Effector CD4-positive, alpha-beta T cell (primary cell): Measurements from ENCODE around the gene FRY.

Experiments
- DNase-seq: peaks from one replicate; pipeline ENCODE4 v3.0.0-alpha.2; 2020

FRY gene

DNA sequence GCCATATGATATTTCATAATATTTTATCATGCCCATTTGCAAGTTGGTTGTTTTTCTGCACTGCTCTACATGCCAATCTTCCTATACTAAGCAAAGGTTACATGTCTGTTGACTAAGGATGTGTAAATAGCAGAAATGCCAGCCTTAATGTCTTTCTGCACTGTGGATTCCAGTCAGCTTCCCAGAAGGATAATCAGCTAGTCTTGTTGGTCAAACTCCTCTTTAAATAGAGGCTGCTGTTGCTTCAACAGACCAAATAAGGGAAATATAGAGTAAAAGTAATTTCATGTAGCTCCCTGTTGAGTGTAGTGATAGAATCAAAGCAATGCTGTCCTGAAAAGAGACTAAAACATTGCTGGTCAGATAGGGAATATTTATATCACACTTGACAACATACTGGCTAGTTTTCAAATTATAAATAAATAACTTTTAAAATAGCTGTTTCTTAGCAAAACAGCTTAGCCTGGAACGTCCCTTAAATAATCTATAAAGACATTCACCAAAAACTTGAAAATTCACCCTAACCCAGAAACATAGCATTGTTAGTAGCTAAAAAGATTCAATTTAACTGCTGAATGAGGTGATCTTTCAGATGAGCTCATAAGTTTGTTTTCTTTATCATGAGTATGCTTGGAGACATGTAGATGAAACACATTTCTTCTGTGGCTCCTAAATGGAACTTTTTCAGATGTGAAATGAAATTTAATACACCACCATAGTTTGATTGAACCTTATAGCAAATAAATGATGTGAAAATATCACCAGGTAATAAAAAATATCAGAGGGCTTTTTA is 56.6 kb downstream of the FRY start:
- no peak for DNase-seq

DNA sequence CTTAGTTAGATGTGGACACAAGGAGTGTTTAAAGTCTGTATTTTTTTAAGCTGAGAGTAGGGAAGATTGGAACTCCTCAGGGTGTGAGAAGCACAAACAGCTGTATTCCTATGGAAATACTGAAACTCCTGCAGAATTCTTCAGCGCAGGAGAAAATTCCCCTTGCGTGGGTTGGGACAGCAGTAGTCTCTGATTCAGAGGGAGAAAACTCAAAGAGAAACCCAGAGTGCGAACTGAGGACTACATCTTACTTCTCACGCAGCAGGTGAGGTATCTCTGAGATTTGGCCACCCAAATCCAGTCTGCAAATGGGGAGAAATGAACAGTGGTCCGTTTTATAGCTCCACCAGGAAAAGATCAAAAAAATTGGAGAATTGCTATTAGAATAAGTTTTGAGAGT is 60.9 kb downstream of the FRY start:
- no peak for DNase-seq

DNA sequence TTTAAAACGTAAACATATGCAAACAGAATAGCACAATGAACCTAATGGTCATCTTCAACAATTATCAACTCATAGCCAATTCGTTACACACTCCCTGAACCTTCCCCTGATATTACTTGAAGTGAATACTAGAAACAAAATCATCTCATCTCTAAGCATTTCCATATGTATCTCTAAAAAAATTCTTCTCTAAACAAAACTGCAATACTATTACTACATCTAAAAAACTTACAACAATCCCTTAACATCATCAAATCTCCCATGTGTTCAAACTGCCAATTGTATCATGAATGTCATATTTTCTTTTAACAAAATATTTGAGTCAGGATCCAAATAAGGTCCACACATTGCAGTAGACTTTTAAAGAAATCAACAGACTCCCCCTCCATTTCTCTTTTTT is 61.4 kb downstream of the FRY start:
- DNase-seq: no peak

DNA sequence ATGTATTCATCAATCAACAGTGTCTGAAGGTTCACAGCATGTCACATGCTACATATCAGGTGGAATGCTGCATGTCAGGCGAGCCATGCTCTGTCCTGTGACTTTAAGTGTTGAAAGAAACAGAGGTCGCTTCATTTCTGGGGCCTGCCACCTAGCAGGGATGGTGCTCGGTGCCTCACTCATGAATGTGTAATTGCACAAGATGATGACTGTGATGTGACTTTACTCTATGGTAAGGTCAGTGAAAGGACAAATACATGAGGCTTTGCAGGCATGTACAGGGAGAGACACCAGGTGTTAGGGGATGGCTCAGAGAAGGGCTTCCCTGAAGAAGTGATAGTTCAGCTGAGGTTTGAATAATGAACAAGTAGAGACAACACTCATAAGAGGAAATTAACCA is 66.7 kb downstream of the FRY start:
- no peak for DNase-seq

DNA sequence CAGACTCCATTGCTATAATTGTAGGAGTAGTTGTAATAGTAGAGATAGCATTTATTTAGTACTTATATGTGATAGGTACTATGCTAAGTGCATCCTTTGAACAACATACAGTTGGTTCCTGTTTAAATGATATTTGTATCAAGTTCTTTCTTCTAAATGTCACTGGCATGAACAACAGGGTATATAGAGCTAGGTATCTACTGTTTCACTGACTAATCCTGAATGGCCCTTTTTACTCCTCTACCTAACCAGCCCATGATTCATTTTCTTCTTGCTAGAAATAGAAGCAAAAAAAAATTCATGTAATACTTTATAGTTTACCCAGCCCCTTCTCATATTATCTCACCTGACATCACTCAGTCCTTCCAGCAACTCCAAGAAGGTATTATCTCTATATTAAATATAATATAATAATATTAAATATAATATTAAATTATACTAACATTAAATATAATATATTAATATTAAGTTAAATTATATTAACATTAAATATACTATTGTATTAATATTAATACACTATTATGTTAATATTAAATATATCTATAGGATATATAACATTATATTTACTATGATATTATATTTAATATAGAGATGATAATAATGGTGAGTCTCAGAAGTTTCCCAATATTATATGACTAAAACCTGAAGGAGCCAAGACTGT is 74.2 kb downstream of the FRY start:
- DNase-seq: no peak

DNA sequence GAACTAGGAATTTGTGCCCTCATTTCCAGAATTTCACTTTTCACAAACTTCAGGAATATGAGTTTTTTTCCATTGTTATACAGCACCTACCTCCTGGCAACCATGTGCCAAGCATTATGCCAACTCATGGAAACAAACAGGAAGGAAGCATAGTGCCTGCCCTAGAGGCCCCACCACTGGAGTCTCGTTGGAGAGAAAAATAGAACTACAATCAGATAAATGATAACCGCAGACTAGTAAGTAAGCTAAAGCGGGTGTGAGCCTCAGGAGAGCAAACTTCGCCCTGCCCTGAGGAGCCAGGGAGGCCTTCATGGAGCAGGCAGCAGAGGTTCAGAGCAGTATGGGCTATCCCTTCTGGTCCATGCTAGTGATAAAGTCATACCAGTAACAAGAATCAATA is 75.9 kb downstream of the FRY start:
- DNase-seq: no peak

DNA sequence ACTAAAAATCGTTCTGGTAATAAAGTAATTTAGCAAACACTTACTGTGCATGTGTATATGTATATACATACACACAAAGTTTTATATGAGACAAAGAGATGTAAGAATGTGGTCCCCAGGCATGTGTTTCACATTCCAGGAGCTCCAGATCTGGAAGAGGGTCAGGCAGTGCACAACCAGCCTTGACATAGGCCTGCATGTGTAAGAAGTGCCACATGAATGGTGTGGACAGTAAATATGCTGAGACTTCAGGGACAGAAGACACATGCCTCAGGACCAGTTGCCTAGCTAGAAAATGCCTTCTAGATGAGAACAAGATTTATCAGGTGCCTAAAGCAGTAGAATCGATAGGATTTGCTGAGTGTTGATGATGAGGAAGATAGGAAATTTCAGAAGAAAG is 76.4 kb downstream of the FRY start:
- DNase-seq: no peak

DNA sequence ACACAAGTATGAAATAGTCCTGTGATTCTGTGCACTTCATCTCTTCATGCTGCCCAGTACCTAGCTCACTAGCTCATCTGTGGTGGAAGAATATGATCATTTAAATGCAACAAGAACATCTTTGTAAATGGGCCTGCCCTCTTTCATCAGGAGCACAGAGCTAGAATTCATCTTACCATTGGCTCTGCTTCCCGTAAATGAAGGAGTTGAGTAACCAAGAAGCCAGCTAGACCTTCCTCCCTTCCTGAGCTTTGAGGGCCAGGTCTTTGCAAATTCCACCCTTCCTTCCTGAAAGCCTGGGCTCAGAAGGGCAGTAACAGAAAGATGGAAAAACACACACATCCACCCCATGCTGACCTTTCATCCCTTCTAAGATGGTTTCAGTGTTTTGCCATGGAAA is 82.0 kb downstream of the FRY start:
- DNase-seq: no peak

DNA sequence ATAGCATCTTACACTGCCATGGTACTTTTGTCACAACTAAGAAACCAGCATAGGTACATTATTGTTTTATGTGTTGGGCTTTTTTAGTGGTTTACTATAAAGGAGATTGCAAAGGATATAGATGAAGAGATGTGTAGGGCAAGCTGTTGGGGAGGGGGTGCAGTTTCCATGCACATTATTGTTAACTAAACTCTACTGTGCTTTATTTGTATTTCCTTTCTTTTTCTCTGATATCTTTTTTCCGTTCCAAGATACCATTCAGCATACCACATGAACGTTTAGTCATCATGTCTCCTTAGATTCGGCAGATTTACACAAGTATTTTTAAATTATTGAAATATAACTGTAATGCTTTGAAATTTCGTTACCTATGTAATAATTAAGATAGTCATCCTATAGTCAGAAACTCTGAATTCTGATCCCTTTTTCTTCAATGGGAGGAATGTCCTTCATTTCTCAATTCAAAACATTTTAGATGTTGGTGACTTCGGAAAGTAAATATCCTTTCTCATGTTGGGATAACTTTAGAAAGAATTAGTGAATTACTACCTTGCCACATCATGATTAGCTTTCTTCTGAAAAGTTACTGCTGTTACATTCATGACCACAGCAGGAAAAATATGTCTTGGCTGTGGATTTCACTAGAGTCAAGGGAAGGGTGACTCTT is 82.8 kb downstream of the FRY start:
- DNase-seq: no peak

DNA sequence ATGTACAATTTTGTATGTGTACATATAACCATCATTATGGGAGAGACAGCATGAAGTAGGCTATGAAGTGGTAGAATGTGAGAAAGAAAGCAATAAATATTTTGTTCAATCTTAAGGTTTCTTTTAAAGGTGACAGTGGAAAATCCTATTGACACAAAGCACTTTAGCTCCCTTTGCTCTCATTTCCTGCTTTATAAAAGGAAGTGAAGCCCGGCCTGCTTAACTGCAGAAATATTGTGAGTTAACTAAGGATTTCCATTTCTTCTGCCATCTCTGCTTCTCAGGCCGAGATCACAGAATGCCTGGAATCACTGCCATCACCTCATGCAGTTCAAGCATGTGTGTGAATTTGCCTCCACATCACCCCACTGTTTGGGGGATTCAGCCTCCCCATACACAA is 83.5 kb downstream of the FRY start:
- DNase-seq: no peak

DNA sequence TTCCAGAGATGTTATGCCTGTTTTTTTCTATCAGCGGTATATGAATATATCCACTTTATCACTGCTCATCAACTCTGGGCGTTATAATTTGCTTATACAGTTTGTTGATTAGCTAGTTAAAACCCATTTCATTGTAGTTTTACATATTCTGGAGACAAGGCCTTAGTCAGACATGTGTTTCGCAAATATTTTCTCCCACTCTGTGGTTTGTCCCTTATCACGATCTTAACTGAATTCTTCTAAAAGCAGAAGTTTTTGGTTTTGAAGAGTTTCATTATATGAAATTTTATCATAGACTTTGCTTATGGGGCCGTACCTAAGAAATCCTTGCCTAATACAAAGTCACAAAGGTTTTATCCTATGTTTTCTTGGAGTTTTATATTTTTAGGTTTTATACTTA is 84.6 kb downstream of the FRY start:
- no peak for DNase-seq

DNA sequence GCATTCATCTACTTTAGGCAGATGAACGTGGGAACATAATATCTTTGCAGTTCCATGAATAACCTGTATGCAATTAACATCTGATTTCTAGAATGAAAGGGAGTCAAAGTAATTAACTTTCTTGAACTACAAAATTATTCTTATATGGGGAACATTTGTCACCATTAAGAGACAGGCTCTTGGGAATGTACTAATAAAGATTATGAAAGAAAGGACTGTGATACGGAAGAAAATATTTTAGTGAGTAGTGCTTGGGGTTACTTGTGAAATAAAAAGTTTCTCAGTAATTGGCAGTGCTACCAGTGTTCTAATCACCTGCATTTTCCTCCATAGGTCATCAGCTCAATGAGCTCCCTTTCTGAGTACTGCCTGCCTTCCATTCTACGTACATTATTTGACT is 85.4 kb downstream of the FRY start:
- no peak for DNase-seq

DNA sequence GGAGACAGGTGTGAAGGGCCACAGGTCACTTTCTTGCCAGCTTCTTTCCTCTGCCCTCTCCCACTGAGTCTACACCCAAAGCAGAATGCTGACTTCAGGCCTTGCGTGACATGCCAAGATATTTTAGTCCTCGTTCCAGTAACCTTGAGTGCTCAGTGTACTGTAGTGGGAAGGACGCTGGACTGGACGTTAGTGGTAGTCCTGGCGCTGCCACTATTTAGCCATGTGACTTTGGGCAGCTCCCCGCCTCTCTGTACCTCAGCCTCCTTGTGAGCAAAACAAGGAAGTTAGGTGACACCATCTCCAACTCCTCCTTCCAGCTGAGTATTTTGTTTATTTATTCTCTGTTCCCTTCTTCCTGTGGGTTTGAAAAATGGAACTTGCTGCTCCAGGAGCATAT is 86.1 kb downstream of the FRY start:
- no peak for DNase-seq

DNA sequence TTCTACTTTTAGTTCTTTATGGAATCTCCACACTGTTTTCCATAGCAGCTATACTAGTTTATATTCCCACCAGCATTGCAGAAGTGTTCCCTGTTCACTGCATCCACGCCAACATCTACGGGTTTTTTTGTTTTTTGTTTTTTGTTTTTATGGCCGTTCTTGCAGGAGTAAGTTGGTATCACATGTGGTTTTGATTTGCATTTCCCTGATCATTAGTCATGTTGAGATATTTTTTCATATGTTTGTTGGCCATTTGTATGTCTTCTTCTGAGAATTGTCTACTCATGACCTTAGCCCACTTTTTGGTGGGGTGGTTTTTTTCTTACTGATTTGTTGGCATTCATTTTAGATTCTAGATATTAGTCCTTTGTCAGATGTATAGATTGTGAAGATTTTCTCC is 89.7 kb downstream of the FRY start:
- no peak for DNase-seq

DNA sequence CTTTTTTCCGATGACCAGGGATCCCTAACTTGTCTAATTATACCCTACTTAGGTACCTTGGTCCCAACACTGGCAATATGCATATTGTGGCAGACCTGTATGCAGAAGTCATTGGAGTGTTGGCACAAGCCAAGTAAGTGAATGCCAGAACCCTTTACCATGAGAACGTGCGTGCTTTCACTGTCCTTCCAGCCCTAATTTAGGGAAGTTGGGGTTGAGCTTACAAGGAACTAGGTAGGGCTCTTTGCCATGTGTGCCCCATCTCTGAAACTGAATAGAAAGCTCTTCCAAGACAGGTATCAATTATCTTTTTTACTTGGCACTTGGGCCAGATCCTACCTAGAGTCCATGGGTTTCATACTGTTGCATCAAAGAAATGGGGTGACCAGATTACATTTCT is 93.2 kb downstream of the FRY start:
- DNase-seq: no peak

DNA sequence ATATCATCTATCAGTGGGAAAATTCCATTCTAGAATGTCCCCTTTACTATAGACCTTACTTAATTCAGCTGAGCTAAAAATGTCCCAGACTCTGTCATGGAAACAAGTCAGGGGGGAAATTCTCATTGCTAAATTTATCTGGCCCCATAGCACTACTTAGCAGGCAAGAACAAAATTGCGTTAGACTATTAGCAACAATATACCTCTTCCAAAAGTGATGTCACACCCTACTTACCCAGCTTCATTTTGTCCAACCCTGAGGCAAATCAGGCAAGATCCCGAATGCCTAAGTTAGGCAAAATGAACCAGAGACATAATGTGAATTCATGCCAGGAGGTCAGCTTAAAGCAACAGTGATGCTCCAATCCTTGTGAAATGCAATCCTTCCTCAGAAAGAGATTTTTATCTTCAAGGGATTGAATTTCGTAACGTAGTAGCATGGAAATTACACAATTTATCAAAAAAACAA is 93.7 kb downstream of the FRY start:
- no peak for DNase-seq

DNA sequence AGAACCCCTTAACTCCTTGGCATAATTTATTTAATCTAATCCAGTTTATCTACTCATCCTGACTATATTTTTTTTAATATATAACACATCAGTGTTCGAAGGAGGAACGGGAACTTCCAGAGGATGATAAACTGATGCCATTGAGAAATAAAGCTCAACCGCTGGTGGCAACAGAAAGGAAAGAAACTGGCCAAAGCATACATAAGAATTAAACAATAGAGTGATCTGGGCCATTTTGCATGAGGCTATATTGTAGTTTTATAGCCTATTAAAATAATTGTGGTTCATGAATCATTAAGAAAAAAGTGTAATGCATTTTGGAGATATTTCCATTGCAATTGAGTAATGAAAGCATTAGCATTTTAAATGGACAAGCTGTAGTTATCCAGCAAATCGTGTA is 94.2 kb downstream of the FRY start:
- no peak for DNase-seq

DNA sequence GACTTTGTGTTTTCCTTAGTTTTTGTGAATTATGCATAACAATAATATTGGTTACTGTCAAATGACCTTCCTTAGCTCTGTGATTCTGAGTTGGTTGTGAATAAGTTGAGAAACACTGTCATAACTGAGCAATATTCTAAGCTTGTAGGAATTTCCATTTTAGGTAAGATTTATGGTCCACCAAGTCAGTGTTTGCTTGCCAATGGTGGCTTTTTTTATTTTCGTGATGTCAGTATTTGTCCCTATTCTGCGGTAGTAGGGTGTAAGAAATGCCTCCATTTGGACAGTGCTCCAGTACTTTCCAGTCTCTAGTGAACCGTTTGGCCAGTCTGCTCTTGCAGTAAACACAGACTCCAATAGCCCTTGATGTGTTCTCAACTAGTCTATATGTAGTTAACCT is 94.7 kb downstream of the FRY start:
- DNase-seq: no peak

DNA sequence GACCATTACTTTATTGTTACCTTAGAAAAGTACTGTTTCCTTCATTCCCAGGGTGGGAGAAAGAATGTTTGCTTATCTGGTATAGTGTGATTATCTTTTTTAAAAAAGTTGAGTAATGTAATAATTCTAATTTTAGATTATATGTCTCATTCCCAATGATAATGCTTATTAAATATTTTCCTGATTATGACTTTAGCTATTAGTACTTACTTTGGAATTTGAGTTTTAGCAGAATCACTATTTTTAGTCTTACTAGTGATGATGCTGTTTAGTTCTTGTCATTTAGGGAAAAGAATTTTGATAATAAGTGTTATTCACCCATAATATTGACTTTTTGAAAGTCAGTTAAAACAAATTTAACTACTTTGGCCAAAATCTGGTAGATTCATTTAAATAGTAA is 95.2 kb downstream of the FRY start:
- DNase-seq: no peak

DNA sequence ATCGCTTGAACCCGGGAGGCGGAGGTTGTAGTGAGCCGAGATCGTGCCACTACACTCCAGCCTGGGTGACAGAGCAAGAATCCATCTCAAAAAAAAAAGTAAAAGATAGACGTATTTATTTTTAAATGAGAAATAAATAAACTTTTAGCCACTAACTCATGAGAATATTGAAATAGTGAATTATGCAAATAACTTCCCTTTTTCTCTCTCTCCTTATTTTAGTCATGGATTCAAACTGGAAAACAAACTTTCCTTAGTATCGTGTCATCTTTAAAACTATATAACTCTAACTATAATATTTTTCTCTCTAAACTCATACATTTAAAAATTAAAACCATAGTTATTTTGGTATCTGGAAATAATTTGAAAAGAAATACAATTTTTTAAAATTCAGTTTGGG is 96.1 kb downstream of the FRY start:
- DNase-seq: no peak

DNA sequence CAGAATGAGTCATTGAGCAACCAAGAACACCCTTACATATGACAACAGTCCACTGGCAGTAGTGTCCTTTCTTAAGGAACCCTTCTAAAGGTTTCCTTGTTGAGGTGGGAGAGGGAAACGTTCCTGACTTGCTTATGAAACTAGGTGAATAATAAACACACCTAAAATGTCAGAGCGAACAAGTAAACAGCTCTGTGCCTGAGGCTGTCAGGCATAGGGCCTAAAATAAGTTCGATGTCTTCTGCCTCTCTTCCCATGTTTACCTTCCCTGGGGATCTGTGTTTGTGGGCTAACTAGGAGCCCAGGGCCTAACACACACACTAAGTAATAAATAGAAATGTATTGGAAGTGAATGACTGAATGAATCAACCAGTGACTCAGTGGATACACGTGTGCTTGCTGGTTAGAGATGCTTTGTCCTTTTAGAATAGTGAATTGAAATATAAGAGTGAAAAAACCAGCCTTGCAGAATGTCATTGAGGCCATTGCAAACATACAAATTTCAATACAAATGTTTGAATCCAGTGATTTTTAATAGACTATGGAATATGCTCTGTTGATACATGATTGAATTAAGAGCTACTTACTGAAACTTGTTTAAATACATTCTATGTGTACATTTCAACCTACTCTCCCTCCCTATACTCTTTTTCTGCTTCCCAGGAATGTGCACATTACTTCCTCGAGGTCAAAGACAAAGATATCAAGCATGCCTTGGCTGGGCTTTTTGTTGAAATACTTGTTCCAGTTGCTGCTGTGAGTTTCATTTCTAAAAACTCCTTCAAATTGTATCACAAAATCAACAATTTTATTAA is 102.9 kb downstream of the FRY start:
- DNase-seq: no peak

DNA sequence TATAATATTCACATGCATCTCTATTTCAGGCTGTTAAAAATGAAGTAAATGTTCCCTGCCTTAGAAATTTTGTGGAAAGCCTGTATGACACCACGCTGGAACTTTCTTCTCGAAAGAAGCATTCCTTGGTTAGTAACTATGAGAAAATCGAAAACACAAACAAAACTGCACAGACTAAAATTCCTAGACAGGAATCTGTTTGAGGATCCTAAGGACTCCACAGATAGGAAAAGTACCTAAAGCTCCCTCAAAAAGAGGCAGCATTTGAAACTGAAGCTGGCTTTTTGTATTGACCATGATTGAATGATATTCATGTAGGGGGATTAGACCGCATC is 103.4 kb downstream of the FRY start:
- no peak for DNase-seq

DNA sequence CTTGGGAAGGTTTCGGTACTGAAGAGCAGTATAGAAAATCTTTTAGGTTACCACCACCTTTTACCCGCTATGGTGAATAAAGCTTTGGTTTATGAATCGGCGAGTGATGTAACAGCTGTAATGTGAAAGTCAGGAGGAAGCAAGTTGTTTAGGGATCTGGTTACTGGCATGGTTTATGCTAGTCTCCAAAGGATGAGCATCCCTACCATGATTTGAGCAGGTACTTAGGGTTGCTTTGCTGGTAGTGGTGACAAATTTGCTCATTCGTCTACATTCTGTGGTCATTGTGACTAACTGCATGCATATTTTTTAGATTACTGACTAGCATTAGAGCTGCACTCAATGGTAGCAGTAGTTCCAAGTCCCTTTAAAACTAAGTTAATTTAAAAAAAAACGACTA is 104.1 kb downstream of the FRY start:
- no peak for DNase-seq

DNA sequence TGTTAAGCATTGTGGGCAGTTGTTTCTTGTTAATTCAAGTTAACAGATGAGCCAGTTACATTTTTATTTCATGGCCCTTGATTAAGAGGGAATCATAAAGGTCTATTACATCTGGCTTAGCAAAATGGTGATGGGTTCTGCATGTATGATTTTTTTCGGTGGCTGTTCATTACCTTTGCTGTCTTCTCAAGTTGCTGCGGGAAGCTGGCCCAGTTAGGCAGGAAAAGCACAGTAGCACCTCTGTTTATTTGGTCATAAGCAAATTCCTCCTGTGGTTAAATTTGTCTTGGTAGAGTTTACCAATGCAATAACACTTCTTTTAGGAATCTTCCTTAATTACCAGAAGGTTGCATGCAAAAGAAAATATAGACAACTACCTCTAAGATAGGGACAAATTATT is 104.5 kb downstream of the FRY start:
- no peak for DNase-seq
